NCI-H2227 (cell line): Measurements from ENCODE around the gene PNMA8A.
A peak's percentile ranks its signal among the peaks of the same experiment; 100 is the strongest.
"Not testable (repeated sequence)": the region's sequence is repeated elsewhere in the genome, so short reads cannot be mapped to it uniquely, and the experiment has no call there.

ENCODE experiments used
- DNase-seq: peaks from one replicate; lab custom pipeline; 2025; ENCODE audit not compliant: unreplicated experiment; lab: John Stamatoyannopoulos, UW

PNMA8A gene

DNA sequence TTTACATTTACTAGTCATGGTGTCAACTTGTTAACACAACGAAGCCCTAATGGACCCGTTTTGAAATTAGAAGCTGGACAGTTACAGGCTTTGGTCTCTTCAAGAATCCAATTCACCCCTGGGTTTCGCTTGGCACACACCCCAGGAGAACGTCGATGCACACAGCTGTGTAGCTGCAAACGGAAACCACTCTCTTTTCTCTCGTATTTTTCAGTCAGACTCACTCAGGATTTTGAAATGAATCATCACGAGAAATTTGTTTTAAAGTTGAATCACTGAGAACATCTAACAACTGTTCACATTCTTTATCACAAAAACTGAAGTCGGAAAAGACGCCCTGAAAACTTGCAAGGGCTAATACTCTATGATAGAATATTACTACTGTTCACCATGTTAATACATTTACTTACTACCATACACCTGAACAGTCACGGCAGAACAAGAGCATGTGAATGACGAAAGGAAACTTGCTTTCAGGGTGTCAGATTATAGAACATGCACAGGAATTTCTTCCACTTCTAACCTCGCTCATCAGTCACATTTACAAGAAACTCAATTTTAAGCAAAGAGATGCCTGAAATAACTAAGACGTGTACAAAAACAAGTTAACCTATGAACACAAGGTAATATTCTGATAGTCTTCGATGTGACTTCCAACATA lies 4.7 kb downstream of the PNMA8A start:
- no peak for DNase-seq

DNA sequence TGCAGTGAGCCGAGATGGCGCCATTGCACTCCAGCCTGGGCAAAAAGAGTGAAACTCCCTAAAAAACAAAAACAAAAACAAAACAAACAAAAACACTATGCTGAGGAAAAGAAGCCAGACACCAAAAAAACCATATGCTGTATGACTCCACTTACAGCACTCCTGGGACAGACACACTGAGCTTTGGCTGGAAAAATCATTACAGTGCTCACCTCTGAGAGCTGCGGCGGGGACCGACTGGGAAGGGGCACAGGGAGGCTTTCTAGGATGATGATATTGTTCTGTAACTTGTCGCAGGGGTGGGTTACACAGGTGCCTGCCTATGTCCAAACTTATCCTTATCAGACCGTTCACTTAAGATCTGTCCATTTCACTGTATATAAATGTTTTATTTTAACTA lies 7.8 kb downstream of the PNMA8A start:
- DNase-seq, result no peak

DNA sequence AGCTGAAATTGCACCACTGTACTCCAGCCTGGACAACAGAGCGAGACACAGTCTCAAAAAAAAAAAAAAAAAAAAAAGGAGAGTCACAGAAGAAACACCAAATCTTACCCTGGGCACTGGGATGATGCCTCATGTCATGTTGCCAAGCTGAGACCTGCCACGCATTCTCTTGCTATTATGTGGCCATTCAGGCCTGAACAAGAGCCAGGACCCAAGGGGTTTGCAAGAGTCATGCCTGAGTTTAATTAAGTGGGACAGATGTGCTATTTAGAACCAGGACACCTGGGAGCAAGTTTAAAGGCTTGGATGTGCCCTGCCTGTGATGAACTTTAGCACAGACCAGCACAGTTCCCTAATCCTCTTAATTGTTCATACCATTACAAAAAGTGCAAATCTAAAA lies 9.8 kb downstream of the PNMA8A start:
- no peak for DNase-seq

DNA sequence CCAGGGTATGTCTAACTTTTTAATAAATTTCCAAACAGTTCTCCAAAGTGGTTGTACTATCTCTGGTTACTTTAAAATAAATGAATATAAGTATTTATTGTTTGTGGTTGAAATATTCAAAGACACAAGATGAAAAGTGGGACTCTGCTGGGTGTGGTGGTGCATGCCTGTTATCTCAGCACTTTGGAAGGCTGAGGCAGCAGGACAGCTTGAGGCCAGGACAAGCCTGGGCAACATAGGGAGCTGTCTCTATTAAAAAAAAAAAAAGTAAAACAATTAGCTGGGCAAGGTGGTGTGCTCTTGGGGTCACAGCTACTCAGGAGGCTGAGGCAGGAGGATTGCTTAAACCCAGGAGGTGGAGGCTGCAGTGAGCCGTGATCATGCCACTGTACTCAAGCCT lies 10.4 kb downstream of the PNMA8A start:
- DNase-seq, result no peak

DNA sequence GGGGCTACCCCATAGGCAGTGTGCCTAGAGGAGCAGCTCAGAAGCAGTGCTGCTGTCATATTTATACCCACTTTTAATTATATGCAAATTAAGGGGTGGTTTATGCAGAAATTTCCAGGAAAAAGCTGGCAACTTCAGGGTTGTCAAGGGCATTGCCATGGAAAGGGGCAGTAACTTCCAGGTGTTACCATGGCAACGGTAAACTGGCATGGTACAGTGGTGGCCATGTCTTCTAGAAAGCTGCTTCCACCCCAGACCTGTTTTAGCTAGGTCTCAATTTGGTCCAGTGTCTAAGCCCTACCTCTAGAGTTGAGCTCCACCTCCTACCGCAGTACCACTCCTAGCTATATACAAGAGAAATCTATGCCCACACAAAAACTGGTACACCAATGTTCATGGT lies 11.3 kb downstream of the PNMA8A start:
- DNase-seq, result no peak

DNA sequence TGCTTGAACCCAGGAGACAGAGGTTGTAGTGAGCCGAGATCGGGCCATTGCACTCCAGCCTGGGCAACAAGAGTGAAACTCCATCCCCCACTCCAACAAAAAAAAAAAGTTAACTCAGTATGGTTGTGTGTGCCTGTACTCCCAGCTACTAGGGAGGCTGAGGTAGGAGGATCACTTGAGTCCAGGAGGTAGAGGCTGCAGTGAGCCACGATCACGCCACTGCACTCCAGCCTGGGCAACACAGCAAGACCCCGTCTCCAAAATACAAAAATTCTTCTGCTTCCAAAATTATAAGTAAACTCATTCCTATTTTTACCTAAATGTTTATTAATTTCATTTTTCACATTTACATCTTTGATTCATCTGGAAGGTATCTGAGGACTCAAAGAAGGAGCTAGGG lies 14.4 kb downstream of the PNMA8A start:
- DNase-seq, result no peak

DNA sequence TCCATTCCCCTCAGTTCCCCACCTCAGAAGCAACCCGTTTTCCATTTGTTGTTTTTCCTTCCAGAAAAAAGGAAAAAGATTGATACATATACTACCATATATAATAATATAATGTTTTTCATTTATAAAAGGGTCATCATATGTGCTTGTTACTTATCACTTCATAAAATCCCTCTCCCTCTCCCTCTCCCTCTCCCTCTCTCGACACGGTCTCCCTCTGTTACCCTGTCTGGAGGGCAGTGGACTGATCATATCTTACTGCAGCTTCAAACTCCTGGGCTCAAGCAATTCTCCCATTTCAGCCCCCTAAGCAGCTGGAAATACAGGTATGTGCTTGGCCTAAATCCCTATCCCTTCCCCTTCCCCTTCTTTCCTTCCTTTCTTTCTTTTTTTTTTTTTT lies 17.1 kb downstream of the PNMA8A start:
- no peak for DNase-seq

DNA sequence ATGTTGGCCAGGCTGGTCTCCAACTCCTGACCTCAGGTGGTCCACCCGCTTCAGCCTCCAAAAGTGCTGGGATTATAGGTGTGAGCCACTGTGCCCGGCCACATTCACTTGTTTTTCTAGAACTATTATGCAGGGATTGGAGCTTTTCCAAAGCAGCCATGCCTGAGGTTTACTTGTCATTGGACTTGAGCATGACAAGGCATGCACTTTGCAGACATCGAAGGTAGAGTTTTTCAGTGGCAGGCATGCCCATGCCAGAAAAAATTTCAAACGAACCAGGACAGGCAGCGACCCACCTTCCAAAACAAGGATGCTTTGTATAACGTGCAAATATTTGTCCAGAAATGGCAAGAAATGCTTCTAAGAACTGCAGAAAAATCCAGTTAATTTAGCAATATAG lies 17.7 kb downstream of the PNMA8A start:
- DNase-seq, result no peak

DNA sequence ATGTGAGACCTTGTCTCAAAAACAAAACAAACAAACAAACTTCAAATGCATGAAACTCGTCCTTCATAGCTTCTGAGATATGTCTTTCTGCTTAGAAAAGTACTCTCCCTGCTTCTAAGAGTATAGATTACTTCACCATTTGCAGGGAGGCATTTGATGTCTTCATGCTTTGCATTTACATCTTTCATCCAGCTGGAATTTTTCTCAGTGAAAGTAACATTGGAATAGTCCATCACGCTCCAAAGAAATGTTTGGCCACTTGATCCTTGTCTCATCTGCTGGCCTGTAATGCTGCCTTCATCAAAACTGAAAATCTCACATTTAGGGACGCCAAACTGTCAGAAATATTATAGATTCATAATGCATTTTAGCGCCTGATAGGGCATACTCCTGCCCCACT lies 19.2 kb downstream of the PNMA8A start:
- DNase-seq, result no peak

DNA sequence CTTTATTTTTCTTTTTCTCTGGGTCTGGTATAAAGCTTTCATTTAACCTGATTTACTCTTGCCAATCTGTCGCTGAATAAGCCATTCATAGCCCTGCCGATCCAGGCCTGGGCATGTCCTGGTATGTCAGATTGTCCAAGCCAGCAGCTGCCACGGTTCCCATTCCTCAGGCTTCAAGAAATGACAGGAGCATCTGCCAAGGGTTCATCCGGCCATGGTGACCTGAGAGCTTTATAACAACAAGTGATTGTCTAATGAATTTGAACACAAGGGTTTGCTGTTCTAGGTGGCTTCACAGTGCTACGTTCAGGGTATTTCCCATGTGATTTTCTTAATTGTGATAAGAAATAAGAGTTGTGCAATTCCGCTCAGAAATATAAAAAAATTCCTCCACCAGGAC lies 20.0 kb downstream of the PNMA8A start:
- no peak for DNase-seq

DNA sequence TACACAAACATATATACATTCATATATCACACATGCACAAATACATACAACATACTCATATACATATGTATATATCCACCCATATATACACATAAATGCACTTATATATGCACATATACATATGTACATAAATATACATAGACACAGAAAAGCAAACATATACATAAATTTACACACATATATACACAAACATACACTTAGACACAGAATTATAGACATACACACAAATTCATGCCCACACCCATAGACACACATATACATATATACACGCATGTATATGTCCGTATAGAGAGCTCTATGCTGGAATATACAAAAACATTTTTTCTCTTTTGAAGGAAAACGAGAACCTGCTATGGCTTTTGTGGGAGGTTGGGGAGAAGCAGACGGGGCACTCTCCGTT lies 20.6 kb downstream of the PNMA8A start:
- no peak for DNase-seq

DNA sequence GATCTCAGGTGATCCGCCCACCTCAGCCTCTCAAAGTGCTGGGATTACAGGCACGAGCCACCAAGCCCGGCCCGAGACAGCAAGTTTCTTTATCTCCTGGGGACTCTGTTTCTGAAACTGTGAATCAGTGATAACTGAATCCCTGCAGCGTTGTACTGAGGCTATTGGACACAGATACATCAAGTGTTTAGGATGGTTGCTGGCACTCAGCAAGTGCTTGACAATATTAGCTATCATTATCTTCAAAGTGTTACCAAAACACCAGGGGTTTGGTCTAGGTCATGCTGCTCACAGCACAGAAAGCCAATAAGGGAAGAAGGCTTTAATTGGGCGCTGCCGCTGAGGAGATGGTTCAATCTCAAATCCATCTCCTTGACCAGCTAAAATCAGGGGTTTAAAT lies 22.1 kb downstream of the PNMA8A start:
- DNase-seq, result peak; percentile 64

DNA sequence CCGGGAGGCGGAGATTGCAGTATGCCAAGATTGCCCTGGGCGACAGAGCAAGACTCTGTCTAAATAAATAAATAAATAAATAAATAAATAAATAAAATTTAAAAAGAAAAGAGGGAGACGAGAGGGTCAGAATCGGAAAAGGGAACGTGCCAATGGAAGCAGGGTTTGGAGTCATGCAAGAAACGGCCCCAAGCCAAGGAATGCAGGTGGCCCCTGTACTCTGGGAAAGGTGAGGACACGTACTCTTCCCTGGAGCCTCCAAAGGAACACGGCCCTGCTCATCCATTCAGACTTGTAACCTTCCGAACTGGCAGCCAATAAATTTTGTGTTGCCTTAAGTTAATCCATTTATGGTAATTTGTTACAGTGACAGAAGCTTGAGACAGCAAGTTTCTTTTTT lies 22.8 kb downstream of the PNMA8A start:
- DNase-seq, result no peak

DNA sequence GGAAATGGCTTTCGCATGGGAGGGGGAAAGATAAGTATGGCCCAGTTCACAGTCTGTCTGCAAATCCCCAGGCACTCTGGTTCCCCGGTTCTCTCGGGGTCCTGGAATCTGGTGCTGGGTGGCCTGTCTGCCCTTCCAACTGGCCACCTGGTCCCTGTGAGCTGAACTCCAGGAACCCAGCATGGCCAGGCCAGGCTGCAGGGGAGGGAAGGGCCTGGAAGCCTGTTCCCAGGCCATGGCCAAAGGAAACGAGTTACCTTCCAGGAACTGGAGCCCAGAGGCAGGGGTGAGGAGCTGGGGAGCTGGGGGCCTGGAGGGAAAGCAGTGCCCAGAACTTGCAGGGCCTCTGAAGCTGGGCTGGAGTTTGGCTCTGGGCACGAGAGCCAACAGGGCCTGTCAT lies 23.5 kb downstream of the PNMA8A start:
- DNase-seq, result no peak

DNA sequence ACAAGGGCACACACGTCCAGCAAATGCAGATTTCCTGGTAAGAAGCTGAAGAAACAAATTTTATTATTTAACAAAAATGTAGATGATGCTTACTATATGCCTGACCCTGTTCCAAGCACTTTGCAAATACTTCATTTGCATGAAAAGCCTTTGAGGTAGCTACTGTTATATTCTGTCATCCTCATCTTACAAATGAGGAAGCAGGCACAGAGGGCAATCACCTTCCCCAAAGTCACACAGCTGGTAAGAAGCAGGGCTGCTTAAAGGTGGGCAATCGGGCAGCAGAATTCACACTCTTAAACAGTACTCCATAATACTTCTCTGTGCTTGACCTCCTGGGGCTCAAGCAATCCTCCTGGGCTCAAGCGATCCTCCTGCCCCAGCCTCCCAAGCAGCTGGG lies 24.4 kb downstream of the PNMA8A start:
- no peak for DNase-seq

DNA sequence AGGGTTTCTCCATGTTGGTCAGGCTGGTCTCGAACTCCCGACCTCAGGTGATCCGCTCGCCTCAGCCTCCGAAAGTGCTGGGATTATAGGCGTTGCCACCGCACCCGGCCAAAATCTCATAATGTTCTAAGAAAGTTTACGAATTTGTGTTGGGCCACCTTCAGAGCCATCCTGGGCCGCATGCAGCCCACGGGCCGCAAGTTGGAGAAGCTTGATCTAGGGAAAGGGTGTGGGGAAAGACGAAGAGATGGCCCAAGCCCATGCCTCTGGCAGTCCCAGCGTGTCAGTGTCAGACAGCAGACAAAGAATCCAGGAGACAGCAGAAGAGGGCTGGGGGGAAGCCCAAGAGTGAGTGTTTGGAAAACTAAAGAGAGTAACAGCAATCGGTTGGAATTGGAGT lies 25.3 kb downstream of the PNMA8A start:
- no peak for DNase-seq

DNA sequence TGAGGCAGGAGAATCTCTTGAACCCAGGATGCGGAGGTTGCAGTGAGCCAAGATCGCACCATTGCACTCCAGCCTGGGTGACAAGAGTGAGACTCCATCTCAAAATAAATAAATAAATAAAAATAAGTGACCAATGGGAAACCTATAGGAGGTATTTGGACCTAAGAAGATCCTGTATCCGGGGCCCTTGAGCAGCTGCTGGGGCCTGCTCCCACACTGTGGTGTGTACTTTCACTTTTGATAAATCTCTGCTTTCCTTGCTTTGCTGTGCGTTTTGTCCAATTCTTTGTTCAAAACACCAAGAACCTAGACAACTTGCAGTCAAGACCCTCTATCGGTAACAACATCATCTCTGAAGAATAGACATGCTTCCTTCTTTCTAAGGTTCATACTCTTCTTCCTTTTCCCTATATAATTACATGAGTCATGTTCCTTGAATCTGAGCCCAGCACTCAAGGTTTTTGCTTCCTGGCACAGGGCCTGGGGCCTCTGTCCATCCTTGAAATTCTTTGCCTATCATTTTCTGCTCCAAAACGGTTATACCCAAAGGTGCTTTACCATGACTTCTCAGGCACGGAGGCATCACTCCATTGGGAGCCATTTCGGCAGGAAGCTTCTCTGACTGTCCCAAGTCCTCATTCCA lies 28.4 kb downstream of the PNMA8A start:
- no peak for DNase-seq

DNA sequence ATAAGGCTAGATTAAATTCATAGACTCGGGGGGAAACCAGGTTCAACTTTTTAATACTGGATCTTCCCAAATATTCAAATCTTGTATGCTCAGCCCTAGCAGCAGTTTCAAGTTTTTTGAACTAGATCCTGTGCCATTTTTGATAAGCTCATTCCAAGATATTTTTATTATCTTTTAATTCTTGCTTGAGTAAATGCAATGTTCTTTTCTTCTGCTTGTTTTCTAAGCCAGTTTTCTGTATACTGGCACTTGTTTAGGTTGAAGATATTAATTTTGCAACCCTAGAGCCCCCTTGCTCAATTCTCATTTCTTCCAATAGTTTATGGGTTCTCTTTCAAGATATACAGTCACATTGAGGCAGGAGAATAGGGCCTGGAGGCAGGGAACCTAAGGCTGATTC lies 29.5 kb downstream of the PNMA8A start:
- no peak for DNase-seq

DNA sequence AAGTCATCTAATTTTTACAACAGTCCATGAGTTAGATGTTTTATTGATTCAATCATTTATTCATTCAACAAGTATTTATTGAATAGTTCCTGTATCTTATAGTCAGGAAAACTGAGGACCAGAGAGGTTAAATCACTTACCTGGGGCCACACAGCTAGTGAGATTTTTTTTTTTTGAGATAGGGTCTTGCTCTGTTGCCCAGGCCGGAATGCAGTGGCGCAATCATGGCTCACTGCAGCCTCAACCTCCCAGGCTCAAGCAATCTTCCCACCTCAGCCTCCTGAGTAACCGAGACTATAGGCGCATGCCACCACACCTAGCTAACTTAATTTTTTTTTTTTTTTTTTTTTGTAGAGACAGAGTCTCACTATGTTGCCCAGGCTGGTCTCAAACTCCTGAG lies 35.7 kb downstream of the PNMA8A start:
- DNase-seq, result not testable (repeated sequence)

DNA sequence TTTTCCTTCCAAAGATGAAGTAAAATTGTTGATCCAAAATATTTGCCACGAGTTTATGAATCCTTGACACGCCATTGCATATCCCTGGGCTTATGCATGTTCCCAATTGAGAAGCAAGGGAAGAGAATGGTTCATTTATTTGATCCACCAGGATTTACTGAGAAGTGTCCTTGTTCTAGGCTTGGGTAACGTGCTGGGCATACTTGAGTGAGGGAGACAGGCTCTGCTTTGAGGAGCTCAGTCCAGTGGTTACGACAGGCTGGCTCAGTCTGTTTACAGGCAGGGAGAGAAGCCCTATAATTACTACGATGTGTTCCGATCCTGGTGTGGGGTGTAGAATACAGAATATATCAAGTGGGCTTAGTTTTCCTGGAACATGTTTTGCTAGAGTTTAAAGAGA lies 36.4 kb downstream of the PNMA8A start:
- DNase-seq, result peak; percentile 45

DNA sequence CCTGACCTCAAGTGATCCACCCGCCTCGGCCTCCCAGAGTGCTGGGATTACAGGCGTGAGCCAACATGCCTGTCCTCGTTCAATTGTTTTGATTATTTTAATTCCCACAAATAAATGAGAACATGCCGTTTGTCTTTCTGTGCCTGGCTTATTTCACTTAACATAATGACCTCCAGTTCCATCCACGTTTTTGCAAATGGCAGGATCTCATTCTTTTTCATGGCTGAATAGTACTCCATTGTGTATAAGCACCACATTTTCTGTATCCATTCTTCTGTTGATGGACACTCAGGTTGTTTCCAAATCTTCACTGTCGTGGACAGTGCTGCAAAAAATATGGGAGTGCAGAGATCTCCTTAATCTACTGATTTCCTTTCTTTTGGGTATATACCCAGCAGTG lies 37.9 kb downstream of the PNMA8A start:
- DNase-seq, result not testable (repeated sequence)

DNA sequence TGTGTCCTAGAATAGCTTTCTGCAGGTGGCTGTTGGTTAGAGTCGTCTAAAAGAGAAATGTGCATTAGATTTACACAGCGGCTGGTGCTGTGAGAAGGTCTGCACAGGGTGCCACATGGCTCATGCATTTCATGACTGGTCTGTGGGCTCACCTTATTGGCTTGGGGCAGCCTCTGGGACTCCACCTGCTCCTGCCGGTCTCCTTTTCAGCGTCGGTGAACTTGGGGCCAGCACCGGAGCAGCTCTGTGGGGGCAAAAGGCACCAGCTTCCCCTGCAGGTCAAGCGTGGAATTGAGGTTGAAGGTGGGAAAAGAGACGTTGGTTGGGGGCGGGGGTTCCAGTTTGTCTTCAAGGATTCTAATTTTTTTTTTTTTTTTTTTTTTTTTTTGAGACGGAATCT lies 39.5 kb downstream of the PNMA8A start:
- DNase-seq, result no peak

DNA sequence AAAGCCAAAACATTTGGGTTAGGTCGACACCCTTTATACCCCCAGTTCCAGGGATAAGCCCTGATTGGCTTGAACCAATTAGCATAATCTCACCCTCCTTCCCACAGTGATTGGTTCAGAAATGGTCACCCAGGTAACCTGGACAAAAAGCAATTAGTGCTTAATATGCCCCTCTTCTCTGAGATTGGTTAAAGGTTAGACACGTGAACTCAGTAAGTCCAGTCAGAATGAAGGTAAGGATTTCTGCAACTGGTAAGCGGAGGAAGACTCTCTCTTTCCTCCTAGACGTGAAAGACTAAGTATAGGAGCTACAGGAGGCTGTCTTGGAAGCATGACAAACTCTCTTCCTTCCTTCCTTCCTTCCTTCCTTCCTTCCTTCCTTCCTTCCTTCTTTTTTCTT lies 41.4 kb downstream of the PNMA8A start:
- no peak for DNase-seq
